GM23338 (cell line): ENCODE measurements around the gene ATF7. TPM values are rescaled to one million over a fixed set of nuclear protein-coding genes. Genes with fewer than 3 reads are reported as not detected.

Source experiments
- ATAC-seq: fragments of 200-7000 bp; cut with Tn5 transposase; 3 replicates; pipeline ENCODE4 v1.9.1; 2020
- DNase-seq: peaks from one replicate; pipeline ENCODE4 v3.0.0-alpha.2; 2015; ENCODE audit warnings: low spot score
- H2AFZ ChIP-seq: fragments of 200-600 bp; sonication (generic); 2 replicates; pipeline ENCODE4 v1.8.0; 2016; ENCODE audit warnings: antibody characterized with exemption, mild to moderate bottlenecking, moderate library complexity
- H3F3A ChIP-seq: fragments of 200-600 bp; sonication (generic); replicated peaks from 2 replicates; pipeline ENCODE4 v1.8.0; 2017; ENCODE audit warnings: antibody characterized with exemption, mixed run types, low read depth
- H3K27ac ChIP-seq: fragments of 200-600 bp; sonication (generic); 2 replicates; pipeline ENCODE4 v1.6.1; 2016; ENCODE audit warnings: low read depth
- H3K27me3 ChIP-seq: fragments of 200-600 bp; sonication (generic); 2 replicates; pipeline ENCODE4 v1.8.0; 2016; ENCODE audit warnings: mild to moderate bottlenecking, mixed run types, moderate library complexity; ENCODE audit not compliant: insufficient read depth
- H3K36me3 ChIP-seq: fragments of 200-600 bp; sonication (generic); 2 replicates; pipeline ENCODE4 v1.8.0; 2016; ENCODE audit warnings: mild to moderate bottlenecking; ENCODE audit not compliant: insufficient read depth
- H3K4me1 ChIP-seq: fragments of 200-600 bp; sonication (generic); 2 replicates; pipeline ENCODE4 v1.8.0; 2016; ENCODE audit warnings: mild to moderate bottlenecking, moderate library complexity; ENCODE audit not compliant: insufficient read depth
- H3K4me2 ChIP-seq: fragments of 200-600 bp; sonication (generic); 2 replicates; pipeline ENCODE4 v1.7.1; 2017; ENCODE audit warnings: mixed run types
- H3K4me3 ChIP-seq: fragments of 200-600 bp; sonication (generic); 2 replicates; pipeline ENCODE4 v1.6.1; 2016; ENCODE audit warnings: mixed run types
- H3K79me2 ChIP-seq: fragments of 200-600 bp; sonication (generic); replicated peaks from 2 replicates; pipeline ENCODE4 v1.8.0; 2017; ENCODE audit warnings: mild to moderate bottlenecking; ENCODE audit not compliant: insufficient read depth
- H3K9me2 ChIP-seq: fragments of 200-600 bp; sonication (generic); 2 replicates; pipeline ENCODE4 v1.8.0; 2017; ENCODE audit not compliant: insufficient read depth
- H4K20me1 ChIP-seq: fragments of 200-600 bp; sonication (generic); replicated peaks from 2 replicates; pipeline ENCODE4 v1.8.0; 2017; ENCODE audit warnings: mild to moderate bottlenecking; ENCODE audit not compliant: insufficient read depth
- H3K27ac Mint-ChIP-seq: 2 replicates; pipeline ENCODE4 v1.8.0; 2020; ENCODE audit warnings: inconsistent platforms, mild to moderate bottlenecking, moderate library complexity, mixed read lengths
- H3K27me3 Mint-ChIP-seq: 3 replicates; pipeline ENCODE4 v1.8.0; 2022; ENCODE audit warnings: low read depth, mild to moderate bottlenecking, moderate library complexity, mixed read lengths, inconsistent platforms; ENCODE audit not compliant: insufficient read depth, poor library complexity
- H3K36me3 Mint-ChIP-seq: 3 replicates; pipeline ENCODE4 v1.8.0; 2021; ENCODE audit warnings: low read depth, mild to moderate bottlenecking, inconsistent platforms, moderate library complexity, mixed read lengths
- H3K4me1 Mint-ChIP-seq: 3 replicates; pipeline ENCODE4 v1.8.0; 2020; ENCODE audit warnings: mild to moderate bottlenecking, inconsistent platforms, mixed read lengths
- H3K4me3 Mint-ChIP-seq: 3 replicates; pipeline ENCODE4 v1.8.0; 2021; ENCODE audit warnings: moderate library complexity, mild to moderate bottlenecking, inconsistent platforms, mixed read lengths
- H3K9me3 Mint-ChIP-seq: 3 replicates; pipeline ENCODE4 v1.8.0; 2020; ENCODE audit warnings: moderate library complexity, mild to moderate bottlenecking, inconsistent platforms, mixed read lengths
- CREB1 ChIP-seq: fragments of 250-450 bp; sonication (Bioruptor Pico); IDR thresholded peaks from 2 replicates; pipeline ENCODE4 v1.5.0; 2020; ENCODE audit warnings: low read depth, mild to moderate bottlenecking, moderate library complexity
- ETS1 ChIP-seq: IDR thresholded peaks from 2 replicates; pipeline ENCODE4 v1.6.1; 2016; ENCODE audit warnings: antibody characterized with exemption
- EZH2 ChIP-seq: fragments of 200-600 bp; sonication (generic); IDR thresholded peaks from one replicate; pipeline ENCODE4 v1.8.0; 2017; ENCODE audit warnings: antibody characterized with exemption, mild to moderate bottlenecking, low read depth; ENCODE audit not compliant: unreplicated experiment
- EZH2phosphoT487 ChIP-seq: fragments of 200-600 bp; sonication (generic); IDR thresholded peaks from one replicate; pipeline ENCODE4 v1.8.1; 2018; ENCODE audit warnings: antibody characterized with exemption; ENCODE audit not compliant: unreplicated experiment
- JUNB ChIP-seq: IDR thresholded peaks from one replicate; pipeline ENCODE4 v1.6.1; 2016; ENCODE audit warnings: antibody characterized with exemption; ENCODE audit not compliant: unreplicated experiment
- NANOG ChIP-seq: IDR thresholded peaks from 2 replicates; pipeline ENCODE4 v1.6.1; 2016; ENCODE audit warnings: antibody characterized with exemption, borderline replicate concordance
- POLR2AphosphoS5 ChIP-seq: IDR thresholded peaks from 2 replicates; pipeline ENCODE4 v1.6.1; 2016; ENCODE audit warnings: antibody characterized with exemption, low read depth
- REST ChIP-seq: IDR thresholded peaks from one replicate; pipeline ENCODE4 v1.6.1; 2018; ENCODE audit warnings: antibody characterized with exemption; ENCODE audit not compliant: unreplicated experiment
- STAT1 ChIP-seq: IDR thresholded peaks from one replicate; pipeline ENCODE4 v1.6.1; 2016; ENCODE audit warnings: antibody characterized with exemption; ENCODE audit not compliant: unreplicated experiment
- ZNF114 ChIP-seq: fragments of 250-450 bp; sonication (Bioruptor Pico); IDR thresholded peaks from 2 replicates; pipeline ENCODE4 v1.5.0; 2020; ENCODE audit warnings: mild to moderate bottlenecking, moderate library complexity
- ZNF331 ChIP-seq: fragments of 250-450 bp; sonication (Bioruptor Pico); IDR thresholded peaks from 2 replicates; pipeline ENCODE4 v1.5.0; 2020; ENCODE audit warnings: low read depth, mild to moderate bottlenecking, moderate library complexity
- ZNF462 ChIP-seq: fragments of 250-450 bp; sonication (Bioruptor Pico); IDR thresholded peaks from 2 replicates; pipeline ENCODE4 v1.5.0; 2020; ENCODE audit warnings: mild to moderate bottlenecking, moderate library complexity
- polyA plus RNA-seq: library from polyadenylated mRNA; unstranded; fragments of >200 nt; fragmentation: Nextera tagmentation; extraction: Ambion mirVana; gene quantifications from 2 replicates; pipeline ENCODE4 v1.2.1, GENCODE V29; 2016
- total RNA-seq: library from RNA; depleted of rRNA; stranded (reverse); fragments of >200 nt; shearing (Covaris generic); gene quantifications from 2 replicates; pipeline ENCODE4 v1.2.3, GENCODE V29; 2014
- TF ChIP-seq, protein P1 (sequence below), 2 experiments: fragments of 200-600 bp in 1 of 2; sonication (generic) in 1 of 2; conservative IDR thresholded peaks; 2 replicates each; pipeline versions ENCODE4 v1.5.1 to v1.6.1; 2016 to 2017; ENCODE audit warnings: antibody characterized with exemption in 2 of 2, low read depth in 2 of 2, mild to moderate bottlenecking in 2 of 2, moderate library complexity in 1 of 2

ATF7 gene
- total and polyA plus RNA-seq, 2 experiments from 2014 or later, result 13.9 to 16.3 TPM

DNA sequence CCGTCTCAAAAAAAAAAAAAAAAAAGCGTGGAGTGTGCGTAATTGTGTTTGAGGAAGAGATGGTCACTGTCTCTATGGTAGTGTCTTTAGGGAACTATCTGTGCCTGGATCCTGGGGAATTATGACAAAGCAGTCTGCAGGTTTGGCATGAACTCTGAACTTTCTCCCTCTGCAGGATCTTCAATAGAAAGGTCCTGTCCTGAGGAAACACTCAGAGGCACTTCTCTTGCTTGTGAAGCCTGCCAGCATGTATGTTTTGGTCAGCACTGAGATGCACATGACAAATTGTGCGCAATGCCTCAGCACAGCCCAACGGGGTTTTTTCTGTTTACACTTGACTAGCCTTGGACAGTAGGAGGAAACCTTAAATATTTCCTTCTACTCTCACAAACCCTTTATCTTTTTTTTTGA is 46.6 kb downstream of the ATF7 start:
- Histone ChIP-seq H3K9me2 (no peaks in the 10 kb centered on the region), H4K20me1 (no peaks in the 10 kb centered on the region), H3K4me3 (no peak overlapping the region), H3K4me1 (no peaks in the 10 kb centered on the region; the same call in none of the 2 replicates), H3K27ac (0 out of 2 replicates have a peak overlapping the region, but pooled peaks have one; percentile 14), H3K27me3 (no peaks in the 10 kb centered on the region), H3K79me2 (no peaks in the 10 kb centered on the region), H3K4me2 (no peak overlapping the region), H3F3A (0 out of 2 replicates have a peak, but pooled peaks cover 4% of the 10 kb centered on the region), H2AFZ (no peak overlapping the region), H3K36me3 (no peaks in the 10 kb centered on the region)
- Mint-ChIP-seq H3K9me3 (peaks cover 14% of the 10 kb centered on the region), H3K36me3 (peaks cover 9% of the 10 kb centered on the region), H3K4me3 (no peak overlapping the region), H3K27ac (no peak overlapping the region; the same call in 1 of the 2 replicates), H3K4me1 (peaks cover 2% of the 10 kb centered on the region; the same call in 1 of the 3 replicates), H3K27me3 (peaks cover 2% of the 10 kb centered on the region)
- no peak for DNase-seq
- no peak for ATAC-seq
- no peak for TF ChIP-seq ZNF331
- no peak for TF ChIP-seq ZNF114
- TF ChIP-seq NANOG, result no peak
- TF ChIP-seq EZH2phosphoT487, result no peak
- TF ChIP-seq, protein P1, sequence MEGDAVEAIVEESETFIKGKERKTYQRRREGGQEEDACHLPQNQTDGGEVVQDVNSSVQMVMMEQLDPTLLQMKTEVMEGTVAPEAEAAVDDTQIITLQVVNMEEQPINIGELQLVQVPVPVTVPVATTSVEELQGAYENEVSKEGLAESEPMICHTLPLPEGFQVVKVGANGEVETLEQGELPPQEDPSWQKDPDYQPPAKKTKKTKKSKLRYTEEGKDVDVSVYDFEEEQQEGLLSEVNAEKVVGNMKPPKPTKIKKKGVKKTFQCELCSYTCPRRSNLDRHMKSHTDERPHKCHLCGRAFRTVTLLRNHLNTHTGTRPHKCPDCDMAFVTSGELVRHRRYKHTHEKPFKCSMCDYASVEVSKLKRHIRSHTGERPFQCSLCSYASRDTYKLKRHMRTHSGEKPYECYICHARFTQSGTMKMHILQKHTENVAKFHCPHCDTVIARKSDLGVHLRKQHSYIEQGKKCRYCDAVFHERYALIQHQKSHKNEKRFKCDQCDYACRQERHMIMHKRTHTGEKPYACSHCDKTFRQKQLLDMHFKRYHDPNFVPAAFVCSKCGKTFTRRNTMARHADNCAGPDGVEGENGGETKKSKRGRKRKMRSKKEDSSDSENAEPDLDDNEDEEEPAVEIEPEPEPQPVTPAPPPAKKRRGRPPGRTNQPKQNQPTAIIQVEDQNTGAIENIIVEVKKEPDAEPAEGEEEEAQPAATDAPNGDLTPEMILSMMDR (conservative IDR thresholded peaks at IDR 0.05; ENCODE audit: low read depth in 2 of 2), result no peak
- TF ChIP-seq EZH2, result no peak
- no peak for TF ChIP-seq JUNB
- no peak for TF ChIP-seq REST
- no peak for TF ChIP-seq ZNF462 (CRISPR knock-in tag)
- no peak for TF ChIP-seq POLR2AphosphoS5
- TF ChIP-seq ETS1, result no peak
- TF ChIP-seq STAT1, result no peak
- no peak for TF ChIP-seq CREB1 (CRISPR knock-in tag)
